IMR-90 (cell line): ENCODE data around the gene KRI1. TPM values are rescaled to one million over a fixed set of nuclear protein-coding genes. Genes with fewer than 3 reads are reported as not detected.

Experiments
- ATAC-seq: fragments of 200-7000 bp; cut with Tn5 transposase; 2 replicates; pipeline ENCODE4 v1.9.1; 2020; ENCODE audit warnings: low read depth, mild to moderate bottlenecking, moderate library complexity
- BruUV-seq: library from RNA; stranded (reverse); fragments of 400-500 nt; replicated peaks from 2 replicates; lab custom pipeline; 2021; lab: Mats Ljungman, UMichigan
- CTCF ChIA-PET: fragments of 300-600 bp; formaldehyde crosslinking; extraction: SDS; loops from one replicate; lab custom pipeline; 2021; ENCODE audit warnings: antibody characterized with exemption; lab: Yijun Ruan, JAX
- POLR2A ChIA-PET: fragments of 300-600 bp; sonication (Branson Sonifier 250); formaldehyde crosslinking; loops from one replicate; lab custom pipeline; 2022; ENCODE audit warnings: antibody characterized with exemption; ENCODE audit not compliant: unreplicated experiment; lab: Charles Lee
- DNase-seq: peaks from one replicate; pipeline ENCODE4 v3.0.0; 2013
- H2AFZ ChIP-seq: replicated peaks from 2 replicates; pipeline ENCODE3; 2013; ENCODE audit warnings: low read length, mild to moderate bottlenecking; ENCODE audit not compliant: poor library complexity
- H2AK5ac ChIP-seq: 2 replicates; pipeline ENCODE4 v1.6.1; 2013; ENCODE audit warnings: low read depth, low read length, inconsistent platforms
- H2AK9ac ChIP-seq: replicated peaks from 2 replicates; pipeline ENCODE3; 2013; ENCODE audit warnings: mild to moderate bottlenecking, low read depth, low read length, moderate library complexity; ENCODE audit not compliant: poor library complexity
- H2BK120ac ChIP-seq: 2 replicates; pipeline ENCODE4 v1.6.1; 2013; ENCODE audit warnings: low read depth, low read length, inconsistent platforms
- H2BK15ac ChIP-seq: 3 replicates; pipeline ENCODE4 v1.6.1; 2013; ENCODE audit warnings: low read depth, low read length, inconsistent platforms
- H2BK20ac ChIP-seq: 2 replicates; pipeline ENCODE4 v1.6.1; 2013; ENCODE audit warnings: low read depth, mild to moderate bottlenecking, inconsistent platforms, low read length, moderate library complexity
- H2BK5ac ChIP-seq: 2 replicates; pipeline ENCODE4 v1.6.1; 2013; ENCODE audit warnings: mild to moderate bottlenecking, low read depth, low read length, inconsistent platforms; ENCODE audit not compliant: poor library complexity, severe bottlenecking
- H3K14ac ChIP-seq: replicated peaks from 2 replicates; pipeline ENCODE4 v1.6.1; 2013; ENCODE audit warnings: low read depth, low read length, inconsistent platforms
- H3K18ac ChIP-seq: 2 replicates; pipeline ENCODE4 v1.6.1; 2013; ENCODE audit warnings: low read depth, low read length, control low read depth
- H3K23ac ChIP-seq: 2 replicates; pipeline ENCODE4 v1.6.1; 2013; ENCODE audit warnings: low read depth, low read length, inconsistent platforms
- H3K27ac ChIP-seq: 2 replicates; pipeline ENCODE4 v1.5.1; 2013; ENCODE audit warnings: mild to moderate bottlenecking, control low read depth, low read length; ENCODE audit not compliant: insufficient read depth
- H3K27me3 ChIP-seq: 2 replicates; pipeline ENCODE4 v1.6.1; 2013; ENCODE audit warnings: low read length; ENCODE audit not compliant: control insufficient read depth, insufficient read depth
- H3K36me3 ChIP-seq: 2 replicates; pipeline ENCODE4 v1.6.1; 2013; ENCODE audit warnings: low read length, mixed read lengths; ENCODE audit not compliant: control insufficient read depth, insufficient read depth
- H3K4ac ChIP-seq: 2 replicates; pipeline ENCODE4 v1.6.1; 2013; ENCODE audit warnings: low read depth, low read length, inconsistent platforms
- H3K4me1 ChIP-seq: 2 replicates; pipeline ENCODE4 v1.6.1; 2013; ENCODE audit warnings: low read length, mixed read lengths; ENCODE audit not compliant: control insufficient read depth, insufficient read depth
- H3K4me2 ChIP-seq: 2 replicates; pipeline ENCODE4 v1.6.1; 2013; ENCODE audit warnings: low read depth, mild to moderate bottlenecking, control low read depth, low read length, moderate library complexity
- H3K4me3 ChIP-seq: 2 replicates; pipeline ENCODE4 v1.5.1; 2013; ENCODE audit warnings: low read depth, mild to moderate bottlenecking, control low read depth, low read length, moderate library complexity; ENCODE audit not compliant: insufficient read depth
- H3K56ac ChIP-seq: 2 replicates; pipeline ENCODE4 v1.6.1; 2013; ENCODE audit warnings: low read length, inconsistent platforms; ENCODE audit not compliant: insufficient read depth; ENCODE audit errors: extremely low read depth
- H3K79me1 ChIP-seq, 2 experiments: 2 replicates each; pipeline ENCODE4 v1.6.1; 2013; ENCODE audit warnings: low read length in 2 of 2, inconsistent platforms in 1 of 2, low read depth in 1 of 2
- H3K9ac ChIP-seq: 2 replicates; pipeline ENCODE4 v1.6.1; 2013; ENCODE audit warnings: low read depth, low read length, control low read depth
- H3K9me1 ChIP-seq: 2 replicates; pipeline ENCODE4 v1.6.1; 2013; ENCODE audit warnings: low read length, inconsistent platforms; ENCODE audit not compliant: insufficient read depth
- H3K9me3 ChIP-seq: 2 replicates; pipeline ENCODE4 v1.6.1; 2013; ENCODE audit warnings: low read length; ENCODE audit not compliant: control insufficient read depth, insufficient read depth
- H4K20me1 ChIP-seq: 2 replicates; pipeline ENCODE4 v1.6.1; 2013; ENCODE audit warnings: low read length, inconsistent platforms; ENCODE audit not compliant: insufficient read depth
- H4K5ac ChIP-seq: 2 replicates; pipeline ENCODE4 v1.6.1; 2013; ENCODE audit warnings: mild to moderate bottlenecking, low read depth, low read length, control low read depth
- H4K8ac ChIP-seq, 2 experiments: 2 replicates each; pipeline ENCODE4 v1.6.1; 2013; ENCODE audit warnings: low read depth in 2 of 2, low read length in 2 of 2, control low read depth in 1 of 2, inconsistent platforms in 1 of 2
- H4K91ac ChIP-seq: 2 replicates; pipeline ENCODE4 v1.6.1; 2013; ENCODE audit warnings: low read depth, low read length, inconsistent platforms; ENCODE audit not compliant: insufficient read depth
- BHLHE40 ChIP-seq: fragments of 150-350 bp; IDR thresholded peaks from 2 replicates; pipeline ENCODE4 v1.6.1; 2016; ENCODE audit warnings: mild to moderate bottlenecking, low read depth, low read length
- CEBPB ChIP-seq: IDR thresholded peaks from 2 replicates; pipeline ENCODE4 v1.6.1; 2012; ENCODE audit warnings: low read depth, low read length, improper control_type of control experiment
- CHD1 ChIP-seq: IDR thresholded peaks from 2 replicates; pipeline ENCODE4 v1.6.1; 2012; ENCODE audit warnings: low read depth, low read length, improper control_type of control experiment
- FOS ChIP-seq: fragments of 150-350 bp; IDR thresholded peaks from 2 replicates; pipeline ENCODE4 v1.6.1; 2016; ENCODE audit warnings: low read depth, low read length
- MAZ ChIP-seq: IDR thresholded peaks from 2 replicates; pipeline ENCODE4 v1.6.1; 2012; ENCODE audit warnings: low read depth, mild to moderate bottlenecking, low read length, improper control_type of control experiment, moderate library complexity, borderline replicate concordance
- RCOR1 ChIP-seq: IDR thresholded peaks from 2 replicates; pipeline ENCODE4 v1.6.1; 2012; ENCODE audit warnings: mild to moderate bottlenecking, low read length, improper control_type of control experiment; ENCODE audit not compliant: insufficient replicate concordance
- WGBS, 2 experiments: methylation state at CpG; one replicate each; pipeline versions ENCODE4 v1.1.5 to v1.1.7; 2013; ENCODE audit warnings: missing lambda C conversion rate in 2 of 2; ENCODE audit not compliant: insufficient read length in 1 of 2; ENCODE audit errors: extremely low coverage in 2 of 2; 5-methylcytosine and 5-hydroxymethylcytosine counted together
- dilution Hi-C: fragments of 300-500 bp; cut with HindIII; formaldehyde crosslinking; loops from one replicate; pipeline ENCODE4 v1.14.3; 2018; ENCODE audit warnings: low sequenced_read_pairs; ENCODE audit not compliant: unreplicated experiment
- in situ Hi-C: fragments of 300-500 bp; cut with MboI; formaldehyde crosslinking; loops from 3 replicates; pipeline ENCODE4 v1.14.3; 2019; ENCODE audit warnings: low sequenced_read_pairs, inconsistent platforms, mixed read lengths
- intact Hi-C: fragments of 100-400 bp; cut with micrococcal nuclease; formaldehyde crosslinking; loops from 2 replicates; pipeline ENCODE4 v1.10.0; 2022
- polyA plus RNA-seq, 3 experiments: library from polyadenylated mRNA; depleted of rRNA; stranded (reverse); fragments of >200 nt; gene quantifications; 2 replicates each; pipeline ENCODE4 v1.2.3, GENCODE V29; 2012; ENCODE audit warnings: low replicate concordance in 1 of 3
- total RNA-seq: library from RNA; depleted of rRNA; stranded (reverse); fragments of >200 nt; gene quantifications from 2 replicates; pipeline ENCODE4 v1.2.3, GENCODE V29; 2012

Gene KRI1
- total and polyA plus RNA-seq, 2 of the 4 experiments (the other 2 are of a cell fraction) = 5.7 to 13.3 TPM

DNA sequence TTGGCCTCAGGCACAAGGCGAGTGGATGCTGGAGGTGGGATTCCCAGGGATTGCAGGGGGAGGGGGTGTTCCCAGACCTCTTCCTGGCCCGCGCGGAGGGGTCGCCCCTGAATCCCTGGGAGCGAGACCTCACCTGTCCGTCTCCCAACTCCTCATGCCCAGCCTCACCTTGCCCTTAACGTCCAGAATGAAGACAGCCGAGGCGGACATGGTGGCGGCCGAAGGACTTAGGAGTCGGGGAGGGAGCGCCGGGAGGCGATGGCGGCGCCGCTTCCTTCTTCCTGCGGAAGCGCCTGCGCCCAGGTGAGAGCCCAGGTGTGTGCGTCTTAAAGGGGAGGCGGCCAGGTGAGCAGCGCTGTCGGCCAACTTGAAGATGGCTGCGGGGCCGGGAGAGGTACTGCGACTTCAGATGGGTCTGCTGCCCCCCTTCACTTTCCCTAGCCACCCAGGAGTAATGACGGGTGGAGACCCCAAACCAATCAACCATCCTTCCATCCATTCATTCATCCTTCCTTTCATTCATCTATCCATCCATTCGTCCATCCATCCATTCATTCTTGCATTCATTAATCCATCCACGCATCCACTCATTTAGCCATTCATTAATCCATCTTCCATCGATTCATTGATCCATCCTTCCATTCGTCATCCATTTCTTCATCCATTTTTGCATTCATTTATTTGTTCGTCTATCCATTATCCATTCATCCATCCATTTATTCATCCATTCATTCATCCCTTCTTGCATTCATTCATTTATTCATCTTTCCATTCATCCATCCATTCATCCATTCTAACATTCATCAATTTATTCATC lies 21.4 kb upstream of the KRI1 start, which contains the start of gene AP1M2:
Gene AP1M2 (minus strand): TSS at position 291 of the 817 bp plus-strand sequence. CDS start 81 bp downstream, at position 210.
- no peak within 1 kb of the TSS for H4K8ac ChIP-seq
- no peak within 1 kb of the TSS for H2AFZ ChIP-seq
- POLR2A ChIA-PET = no interaction called here
- BruUV-seq = no TSS peak
- H3K14ac ChIP-seq = no peak within 1 kb of the TSS
- no peak within 1 kb of the TSS for H2AK9ac ChIP-seq
- dilution Hi-C loops = no loop called here
- H3K36me3 ChIP-seq = no peaks in the 10 kb centered on the region
- in situ Hi-C loops = no loop called here
- no peaks in the 10 kb centered on the region; the same call in 1 of the 2 replicates for H3K9me1 ChIP-seq
- no peak within 1 kb of the TSS for H2BK120ac ChIP-seq
- no peaks in the 10 kb centered on the region for H3K79me1 ChIP-seq
- peaks cover 19% of the 10 kb centered on the region for H3K27me3 ChIP-seq
- H2BK20ac ChIP-seq = no peak within 1 kb of the TSS
- H4K5ac ChIP-seq = no peak within 1 kb of the TSS
- peaks cover 3% of the 10 kb centered on the region; the same call in 1 of the 2 replicates for H3K9me3 ChIP-seq
- H2BK5ac ChIP-seq = no peak within 1 kb of the TSS
- H4K20me1 ChIP-seq = no peaks in the 10 kb centered on the region
- no peak for TF ChIP-seq BHLHE40
- TF ChIP-seq MAZ = no peak
- TF ChIP-seq CEBPB = no peak
- no peak for TF ChIP-seq FOS
- no peak for TF ChIP-seq RCOR1
- TF ChIP-seq CHD1 = no peak
- no peak within 1 kb of the TSS for H2BK15ac ChIP-seq
- 17 to 100% methylated on average over 2 to 25 of the region's 35 CpGs for WGBS, 2 experiments
- H3K27ac ChIP-seq = no peak within 1 kb of the TSS
- H4K91ac ChIP-seq = no peak within 1 kb of the TSS
- no peak within 1 kb of the TSS for H3K18ac ChIP-seq
- H3K56ac ChIP-seq = no peak within 1 kb of the TSS
- H3K4me1 ChIP-seq = no peaks in the 10 kb centered on the region
- H3K9ac ChIP-seq = no peak within 1 kb of the TSS
- no peak within 1 kb of the TSS for H3K23ac ChIP-seq
- H3K4me2 ChIP-seq = no peak within 1 kb of the TSS
- intact Hi-C loops = no loop called here
- DNase-seq = no peak
- CTCF ChIA-PET = no interaction called here
- ATAC-seq = no peak
- H3K4ac ChIP-seq = no peak within 1 kb of the TSS
- no peak within 1 kb of the TSS for H3K4me3 ChIP-seq
- no peak within 1 kb of the TSS for H2AK5ac ChIP-seq
